HG03135 (cell line): Measurements from ENCODE around the gene PCDHA3.
"Not testable (repeated sequence)": the region's sequence is repeated elsewhere in the genome, so short reads cannot be mapped to it uniquely, and the experiment has no call there.

Source experiments
- ATAC-seq: cut with Tn5 transposase; IDR thresholded peaks from one replicate; pipeline ENCODE4 v1.9.1; 2021; ENCODE audit warnings: mild to moderate bottlenecking, moderate library complexity; ENCODE audit not compliant: unreplicated experiment

The PCDHA3 gene

DNA sequence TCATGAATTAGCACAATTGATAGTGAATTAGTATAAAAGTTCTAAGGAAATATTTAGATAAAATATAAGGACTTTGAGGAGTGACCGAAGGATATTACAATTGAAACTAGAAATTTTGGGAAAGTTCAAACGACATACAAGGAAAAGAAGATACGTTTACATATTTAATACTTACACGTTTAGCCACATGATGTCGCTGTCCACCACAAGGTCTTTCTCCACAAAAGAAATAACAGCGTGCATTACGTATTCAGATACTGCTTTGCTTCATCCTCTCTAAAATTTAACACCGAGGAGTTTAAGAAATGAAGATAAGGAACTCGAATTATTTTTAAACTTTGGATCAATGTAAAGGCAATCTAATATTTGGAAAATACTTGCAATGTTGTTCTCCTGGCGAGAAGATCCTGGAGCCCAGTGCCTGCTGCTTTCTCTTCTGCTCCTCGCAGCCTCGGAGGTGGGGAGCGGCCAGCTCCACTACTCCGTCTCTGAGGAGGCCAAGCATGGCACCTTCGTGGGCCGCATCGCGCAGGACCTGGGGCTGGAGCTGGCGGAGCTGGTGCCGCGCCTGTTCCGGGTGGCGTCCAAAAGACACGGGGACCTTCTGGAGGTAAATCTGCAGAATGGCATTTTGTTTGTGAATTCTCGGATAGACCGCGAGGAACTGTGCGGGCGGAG lies at the start of gene PCDHA3:
Gene PCDHA3, plus strand, starts transcription at position 242 of the 678 bp plus-strand sequence.
- ATAC-seq: no peak

DNA sequence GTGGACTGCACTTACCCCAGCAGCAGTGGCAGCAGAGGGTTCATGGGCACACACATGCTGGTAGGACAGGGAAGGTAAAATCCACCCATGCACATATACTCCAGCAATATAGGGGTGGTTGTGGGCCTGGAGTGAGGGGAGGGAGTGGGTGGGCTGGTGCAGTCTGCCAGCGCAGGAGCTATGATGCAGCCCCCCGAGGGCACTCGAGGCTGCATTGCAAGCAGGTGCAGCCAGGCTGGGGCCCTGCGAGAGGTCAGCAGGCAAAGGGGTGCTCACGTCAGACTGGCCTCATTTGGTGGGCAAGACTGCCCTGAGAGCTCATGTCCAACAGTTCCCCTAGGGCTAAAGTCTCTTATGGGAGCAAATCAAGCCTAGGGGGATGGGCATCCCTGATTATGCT lies 47.3 kb upstream of the PCDHA3 start:
- no peak for ATAC-seq

DNA sequence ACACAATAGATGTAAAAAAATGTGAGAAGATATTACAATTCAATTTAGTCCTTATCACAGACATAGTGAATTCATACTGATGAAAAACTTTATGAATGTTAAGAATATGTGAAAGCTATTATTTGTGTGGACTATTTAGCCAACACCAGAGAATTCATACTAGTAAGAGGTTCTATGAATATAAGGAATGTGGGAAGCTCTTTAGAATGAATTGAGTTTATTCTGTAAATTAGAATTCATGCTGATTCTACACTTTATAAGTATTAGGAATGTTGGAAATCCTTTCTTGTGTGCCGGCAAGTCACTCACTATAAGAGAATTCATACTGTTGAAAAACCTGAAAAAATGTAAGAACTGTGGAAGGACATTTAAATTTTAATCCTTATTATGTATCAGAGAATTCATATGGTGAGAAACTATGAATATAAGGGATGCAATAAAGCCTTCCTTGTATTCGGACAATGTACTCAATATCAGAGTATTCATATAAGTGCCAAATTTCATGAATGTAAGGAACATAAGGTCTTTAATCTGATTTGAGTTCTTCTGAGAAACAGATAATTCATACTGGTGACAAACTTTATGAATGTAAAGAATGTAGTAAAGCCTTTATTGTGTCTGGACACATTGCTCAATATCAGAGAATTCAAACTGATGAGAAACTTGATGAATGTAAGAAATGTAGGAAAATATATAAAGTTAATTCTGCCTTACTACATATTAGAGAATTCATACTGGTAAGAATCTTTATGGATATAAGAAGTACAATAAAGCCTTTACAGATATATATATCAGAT lies 36.5 kb upstream of the PCDHA3 start:
- no peak for ATAC-seq

DNA sequence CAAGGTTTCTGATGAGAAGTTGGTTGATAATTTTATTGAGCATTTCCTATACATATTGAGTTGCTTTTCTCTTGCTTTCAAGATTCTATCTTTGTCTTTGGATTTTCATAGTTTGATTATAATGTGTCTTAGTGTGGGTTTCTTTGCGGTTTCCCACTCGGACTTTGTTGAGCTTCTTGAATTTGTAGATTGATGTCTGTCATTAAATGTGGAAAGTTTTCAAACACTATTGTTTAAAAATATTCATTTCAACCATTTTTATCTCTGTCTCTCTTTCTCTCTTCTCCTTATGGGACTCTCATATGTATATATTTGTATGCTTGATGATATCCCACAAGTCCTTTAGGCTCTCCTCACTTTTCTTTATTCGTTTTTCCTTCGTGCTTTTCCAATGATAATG lies 33.4 kb upstream of the PCDHA3 start:
- ATAC-seq: no peak

DNA sequence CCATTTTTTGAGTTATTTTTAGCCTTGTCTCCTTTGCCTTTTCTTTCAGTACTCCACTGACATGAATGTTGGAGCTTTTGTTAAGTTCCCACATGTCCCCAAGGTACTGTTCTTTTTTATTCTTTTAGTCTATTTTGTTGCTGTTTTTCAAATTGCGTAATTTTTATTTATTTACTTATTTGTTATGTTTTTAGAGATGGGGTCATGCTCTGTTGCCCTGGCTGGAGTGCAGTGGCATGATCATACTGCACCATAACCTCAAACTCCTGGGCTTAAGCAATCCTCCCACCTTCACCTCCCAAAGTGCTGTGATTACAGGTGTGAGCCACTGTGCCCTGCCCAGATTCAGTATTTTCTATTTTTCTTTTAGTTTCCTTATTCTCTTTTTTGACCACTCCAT lies 20.3 kb upstream of the PCDHA3 start:
- ATAC-seq: no peak

DNA sequence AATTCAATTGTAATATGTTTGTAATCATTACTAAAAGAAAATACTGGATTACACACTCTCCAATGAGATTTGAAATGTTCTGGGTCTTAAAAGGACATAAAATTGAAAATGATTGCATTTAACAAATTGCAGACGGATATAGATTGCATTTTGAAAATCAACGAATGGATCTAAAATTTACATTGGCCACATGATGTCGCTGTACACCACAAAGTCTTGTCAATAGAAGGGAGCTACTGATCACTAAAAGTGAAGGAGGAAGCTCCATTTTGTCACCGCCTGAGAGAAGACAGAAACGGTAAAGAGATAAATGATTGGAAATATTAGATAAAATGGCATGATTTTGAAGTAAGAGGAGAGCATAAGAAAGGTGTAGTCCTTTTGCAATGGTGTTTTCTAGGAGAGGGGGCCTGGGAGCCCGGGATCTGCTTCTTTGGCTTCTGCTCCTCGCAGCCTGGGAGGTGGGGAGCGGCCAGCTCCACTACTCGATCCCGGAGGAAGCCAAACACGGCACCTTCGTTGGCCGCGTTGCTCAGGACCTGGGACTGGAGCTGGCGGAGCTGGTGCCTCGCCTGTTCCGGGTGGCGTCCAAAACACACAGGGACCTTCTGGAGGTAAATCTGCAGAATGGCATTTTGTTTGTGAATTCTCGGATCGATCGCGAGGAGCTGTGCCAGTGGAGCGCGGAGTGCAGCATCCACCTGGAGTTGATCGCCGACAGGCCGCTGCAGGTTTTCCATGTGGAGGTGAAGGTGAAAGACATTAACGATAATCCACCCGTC lies 14.8 kb upstream of the PCDHA3 start, which contains the start of gene PCDHA1:
Gene PCDHA1, plus strand, starts transcription at position 236 of the 782 bp plus-strand sequence.
- no peak for ATAC-seq

DNA sequence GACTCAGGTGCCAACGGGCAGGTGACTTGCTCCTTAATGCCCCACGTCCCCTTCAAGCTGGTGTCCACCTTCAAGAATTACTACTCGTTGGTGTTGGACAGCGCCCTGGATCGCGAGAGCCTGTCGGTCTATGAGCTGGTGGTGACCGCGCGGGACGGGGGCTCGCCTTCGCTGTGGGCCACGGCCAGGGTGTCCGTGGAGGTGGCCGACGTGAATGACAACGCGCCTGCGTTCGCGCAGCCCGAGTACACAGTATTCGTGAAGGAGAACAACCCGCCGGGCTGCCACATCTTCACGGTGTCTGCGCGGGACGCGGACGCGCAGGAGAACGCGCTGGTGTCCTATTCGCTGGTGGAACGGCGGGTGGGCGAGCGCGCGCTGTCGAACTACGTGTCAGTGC lies 13.4 kb upstream of the PCDHA3 start:
- ATAC-seq: not testable (repeated sequence)

DNA sequence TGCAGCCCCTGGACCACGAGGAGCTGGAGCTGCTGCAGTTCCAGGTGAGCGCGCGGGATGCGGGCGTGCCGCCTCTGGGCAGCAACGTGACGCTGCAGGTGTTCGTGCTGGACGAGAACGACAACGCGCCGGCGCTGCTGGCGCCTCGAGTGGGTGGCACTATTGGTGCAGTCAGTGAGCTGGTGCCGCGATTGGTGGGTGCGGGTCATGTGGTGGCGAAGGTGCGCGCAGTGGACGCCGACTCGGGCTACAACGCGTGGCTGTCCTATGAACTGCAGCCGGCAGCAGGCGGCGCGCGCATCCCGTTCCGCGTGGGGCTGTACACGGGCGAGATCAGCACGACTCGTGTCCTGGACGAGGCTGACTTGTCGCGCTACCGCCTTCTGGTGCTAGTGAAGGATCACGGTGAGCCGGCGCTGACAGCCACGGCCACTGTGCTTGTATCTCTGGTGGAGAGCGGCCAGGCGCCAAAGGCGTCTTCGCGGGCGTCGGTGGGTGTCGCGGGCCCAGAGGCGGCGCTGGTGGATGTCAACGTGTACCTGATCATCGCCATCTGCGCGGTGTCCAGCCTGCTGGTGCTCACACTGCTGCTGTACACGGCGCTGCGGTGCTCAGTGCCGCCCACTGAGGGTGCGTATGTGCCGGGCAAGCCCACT lies 12.9 kb upstream of the PCDHA3 start:
- not testable (repeated sequence) for ATAC-seq

DNA sequence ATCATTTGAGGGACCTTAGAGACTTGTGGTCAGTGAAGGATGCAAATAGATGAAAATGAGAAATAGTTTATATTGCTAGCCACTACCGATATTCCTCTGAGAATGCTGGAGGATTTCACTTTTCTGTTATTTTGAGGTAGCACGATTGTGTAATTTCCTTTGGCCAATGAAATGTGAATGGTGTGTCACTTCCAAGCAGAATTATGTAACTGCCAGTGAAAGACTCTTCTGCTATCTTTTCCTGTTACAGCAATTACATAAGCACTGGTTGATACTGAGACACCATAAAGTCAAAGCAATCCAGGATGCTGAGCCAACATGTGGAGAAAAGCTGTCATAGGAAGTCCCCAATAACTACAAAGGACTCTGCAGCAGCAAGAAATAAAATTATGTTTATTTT lies 9.8 kb upstream of the PCDHA3 start:
- no peak for ATAC-seq

DNA sequence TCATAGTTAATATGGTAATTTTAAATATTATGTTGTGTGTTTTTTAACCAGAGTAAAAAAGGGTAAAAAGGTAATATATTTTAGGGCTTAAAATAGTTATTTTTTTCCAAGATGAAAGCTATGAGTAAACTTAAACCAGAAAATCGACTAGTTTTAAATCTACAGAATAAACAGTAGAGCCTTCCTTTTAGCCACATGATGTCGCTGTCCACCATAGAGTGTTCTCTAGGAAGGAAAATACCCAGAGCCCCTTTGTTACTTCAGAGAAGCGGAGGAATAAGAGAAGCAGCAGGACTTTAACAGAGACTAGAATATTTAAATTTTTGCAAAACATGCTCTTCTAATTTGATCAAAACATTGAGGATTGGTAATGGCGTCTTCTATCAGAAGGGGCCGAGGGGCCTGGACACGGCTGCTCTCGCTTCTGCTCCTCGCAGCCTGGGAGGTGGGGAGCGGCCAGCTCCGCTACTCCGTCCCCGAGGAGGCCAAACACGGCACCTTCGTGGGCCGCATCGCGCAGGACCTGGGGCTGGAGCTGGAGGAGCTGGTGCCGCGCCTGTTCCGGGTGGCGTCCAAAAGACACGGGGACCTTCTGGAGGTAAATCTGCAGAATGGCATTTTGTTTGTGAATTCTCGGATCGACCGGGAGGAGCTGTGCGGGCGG lies 6.1 kb upstream of the PCDHA3 start, which contains the start of gene PCDHA2:
Gene PCDHA2, plus strand, starts transcription at position 258 of the 664 bp plus-strand sequence.
- no peak for ATAC-seq

DNA sequence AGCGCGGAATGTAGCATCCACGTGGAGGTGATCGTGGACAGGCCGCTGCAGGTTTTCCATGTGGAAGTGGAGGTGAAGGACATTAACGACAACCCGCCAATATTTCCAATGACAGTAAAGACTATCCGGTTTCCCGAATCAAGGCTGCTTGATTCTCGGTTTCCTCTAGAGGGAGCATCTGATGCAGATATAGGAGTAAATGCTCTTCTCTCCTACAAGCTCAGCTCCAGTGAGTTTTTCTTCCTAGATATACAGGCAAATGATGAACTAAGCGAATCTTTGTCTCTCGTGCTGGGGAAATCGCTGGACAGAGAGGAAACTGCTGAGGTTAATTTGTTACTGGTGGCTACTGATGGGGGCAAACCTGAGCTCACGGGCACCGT lies 5.6 kb upstream of the PCDHA3 start:
- no peak for ATAC-seq

DNA sequence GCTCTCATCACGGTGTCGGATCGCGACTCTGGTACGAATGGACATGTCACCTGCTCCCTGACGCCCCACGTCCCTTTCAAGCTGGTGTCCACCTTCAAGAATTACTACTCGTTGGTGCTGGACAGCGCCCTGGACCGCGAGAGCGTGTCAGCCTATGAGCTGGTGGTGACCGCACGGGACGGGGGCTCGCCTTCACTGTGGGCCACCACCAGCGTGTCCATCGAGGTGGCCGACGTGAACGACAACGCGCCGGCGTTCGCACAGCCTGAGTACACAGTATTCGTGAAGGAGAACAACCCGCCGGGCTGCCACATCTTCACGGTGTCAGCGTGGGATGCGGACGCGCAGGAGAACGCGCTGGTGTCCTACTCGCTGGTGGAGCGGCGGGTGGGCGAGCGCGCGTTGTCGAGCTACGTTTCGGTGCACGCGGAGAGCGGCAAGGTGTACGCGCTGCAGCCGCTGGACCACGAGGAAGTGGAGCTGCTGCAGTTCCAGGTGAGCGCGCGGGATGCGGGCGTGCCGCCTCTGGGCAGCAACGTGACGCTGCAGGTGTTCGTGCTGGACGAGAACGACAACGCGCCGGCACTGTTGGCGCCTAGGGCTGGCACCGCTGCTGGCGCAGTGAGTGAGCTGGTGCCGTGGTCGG lies 4.7 kb upstream of the PCDHA3 start:
- not testable (repeated sequence) for ATAC-seq

DNA sequence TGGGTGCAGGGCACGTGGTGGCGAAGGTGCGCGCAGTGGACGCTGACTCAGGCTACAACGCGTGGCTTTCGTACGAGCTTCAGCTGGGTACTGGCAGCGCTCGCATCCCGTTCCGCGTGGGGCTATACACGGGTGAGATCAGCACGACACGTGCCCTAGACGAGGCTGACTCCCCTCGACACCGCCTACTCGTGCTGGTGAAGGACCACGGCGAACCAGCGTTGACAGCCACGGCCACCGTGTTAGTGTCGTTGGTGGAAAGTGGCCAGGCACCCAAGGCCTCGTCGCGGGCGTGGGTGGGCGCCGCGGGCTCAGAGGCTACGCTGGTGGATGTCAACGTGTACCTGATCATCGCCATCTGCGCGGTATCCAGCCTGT lies 4.2 kb upstream of the PCDHA3 start:
- ATAC-seq: no peak

DNA sequence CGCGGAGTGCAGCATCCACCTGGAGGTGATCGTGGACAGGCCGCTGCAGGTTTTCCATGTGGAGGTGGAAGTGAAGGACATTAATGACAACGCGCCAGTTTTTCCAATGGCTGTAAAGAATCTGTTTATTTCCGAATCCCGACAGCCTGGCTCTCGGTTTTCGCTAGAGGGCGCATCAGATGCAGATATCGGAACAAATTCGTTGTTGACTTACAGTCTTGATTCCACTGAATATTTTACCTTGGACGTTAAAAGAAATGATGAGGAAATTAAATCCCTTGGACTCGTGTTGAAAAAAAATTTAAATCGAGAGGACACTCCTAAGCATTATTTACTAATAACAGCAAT lies 611 bp downstream of the PCDHA3 start:
- no peak for ATAC-seq

DNA sequence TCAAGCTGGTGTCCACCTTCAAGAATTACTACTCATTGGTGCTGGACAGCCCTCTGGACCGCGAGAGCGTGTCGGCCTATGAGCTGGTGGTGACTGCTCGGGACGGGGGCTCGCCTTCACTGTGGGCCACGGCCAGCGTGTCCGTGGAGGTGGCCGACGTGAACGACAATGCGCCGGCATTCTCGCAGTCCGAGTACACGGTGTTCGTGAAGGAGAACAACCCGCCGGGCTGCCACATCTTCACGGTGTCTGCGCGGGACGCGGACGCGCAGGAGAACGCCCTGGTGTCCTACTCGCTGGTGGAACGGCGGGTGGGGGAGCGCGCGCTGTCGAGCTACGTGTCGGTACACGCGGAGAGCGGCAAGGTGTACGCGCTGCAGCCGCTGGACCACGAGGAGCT lies 1.5 kb downstream of the PCDHA3 start:
- not testable (repeated sequence) for ATAC-seq

DNA sequence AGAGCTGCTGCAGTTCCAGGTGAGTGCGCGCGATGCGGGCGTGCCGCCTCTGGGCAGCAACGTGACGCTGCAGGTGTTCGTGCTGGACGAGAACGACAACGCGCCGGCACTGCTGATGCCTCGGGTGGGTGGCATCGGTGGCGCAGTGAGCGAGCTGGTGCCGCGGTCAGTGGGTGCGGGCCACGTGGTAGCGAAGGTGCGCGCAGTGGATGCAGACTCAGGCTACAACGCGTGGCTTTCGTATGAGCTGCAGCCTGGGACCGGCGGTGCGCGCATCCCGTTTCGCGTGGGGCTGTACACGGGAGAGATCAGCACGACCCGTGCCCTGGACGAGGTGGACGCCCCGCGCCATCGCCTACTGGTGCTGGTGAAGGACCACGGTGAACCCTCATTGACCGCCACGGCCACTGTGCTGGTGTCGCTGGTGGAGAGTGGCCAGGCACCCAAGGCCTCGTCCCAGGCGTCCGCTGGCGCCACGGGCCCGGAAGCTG lies 2.0 kb downstream of the PCDHA3 start:
- no peak for ATAC-seq

DNA sequence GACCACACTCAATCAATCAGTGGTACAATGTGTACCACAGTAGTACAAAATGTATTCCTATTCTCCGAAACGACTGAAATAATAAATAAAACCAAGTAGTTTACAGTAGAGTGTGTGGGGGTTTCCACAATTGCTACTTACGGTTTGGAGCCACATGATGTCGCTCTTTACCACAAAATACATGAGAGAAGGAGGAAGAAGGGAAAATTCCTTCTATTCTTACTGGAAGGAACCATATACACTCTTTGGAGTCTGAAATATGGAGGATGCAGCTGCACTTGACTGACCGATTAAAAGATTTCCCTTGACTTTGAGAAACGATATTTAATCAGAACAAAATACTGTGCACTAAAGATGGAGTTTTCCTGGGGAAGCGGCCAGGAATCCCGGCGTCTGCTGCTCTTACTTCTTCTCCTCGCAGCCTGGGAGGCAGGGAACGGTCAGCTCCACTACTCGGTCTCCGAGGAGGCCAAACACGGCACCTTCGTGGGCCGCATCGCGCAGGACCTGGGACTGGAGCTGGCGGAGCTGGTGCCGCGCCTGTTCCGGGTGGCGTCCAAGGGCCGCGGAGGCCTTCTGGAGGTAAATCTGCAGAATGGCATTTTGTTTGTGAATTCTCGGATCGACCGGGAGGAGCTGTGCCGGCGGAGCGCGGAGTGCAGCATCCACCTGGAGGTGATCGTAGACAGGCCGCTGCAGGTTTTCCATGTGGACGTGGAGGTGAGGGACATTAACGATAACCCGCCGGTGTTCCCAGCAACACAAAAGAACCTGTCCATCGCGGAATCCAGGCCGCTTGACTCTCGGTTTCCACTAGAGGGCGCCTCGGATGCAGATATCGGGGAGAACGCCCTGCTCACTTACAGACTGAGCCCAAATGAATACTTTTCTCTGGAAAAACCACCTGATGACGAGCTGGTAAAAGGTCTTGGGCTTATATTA lies 6.2 kb downstream of the PCDHA3 start, which contains the start of gene PCDHA4:
Gene PCDHA4, plus strand, starts transcription at position 235 of the 942 bp plus-strand sequence.
- ATAC-seq: no peak

DNA sequence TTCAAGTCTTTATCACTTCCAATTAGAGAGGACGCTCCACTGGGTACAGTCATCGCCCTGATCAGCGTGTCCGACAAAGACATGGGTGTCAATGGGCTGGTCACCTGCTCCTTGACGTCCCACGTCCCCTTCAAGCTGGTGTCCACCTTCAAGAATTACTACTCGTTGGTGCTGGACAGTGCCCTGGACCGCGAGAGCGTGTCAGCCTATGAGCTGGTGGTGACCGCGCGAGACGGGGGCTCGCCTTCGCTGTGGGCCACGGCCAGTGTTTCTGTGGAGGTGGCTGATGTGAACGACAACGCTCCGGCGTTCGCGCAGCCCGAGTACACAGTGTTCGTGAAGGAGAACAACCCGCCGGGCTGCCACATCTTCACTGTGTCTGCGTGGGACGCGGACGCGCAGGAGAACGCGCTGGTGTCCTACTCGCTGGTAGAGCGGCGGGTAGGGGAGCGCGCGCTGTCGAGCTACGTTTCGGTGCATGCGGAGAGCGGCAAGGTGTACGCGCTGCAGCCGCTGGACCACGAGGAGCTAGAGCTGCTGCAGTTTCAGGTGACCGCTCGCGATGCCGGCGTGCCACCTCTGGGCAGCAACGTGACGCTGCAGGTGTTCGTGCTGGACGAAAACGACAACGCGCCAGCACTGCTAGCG lies 7.5 kb downstream of the PCDHA3 start:
- not testable (repeated sequence) for ATAC-seq
